Measurements from ENCODE around the gene KBTBD2.
"Not testable (repeated sequence)": the region's sequence is repeated elsewhere in the genome, so short reads cannot be mapped to it uniquely, and the experiment has no call there.

Gene KBTBD2

GRCh38 chr7:32892521-32893206 lies 1.1 kb upstream of the KBTBD2 start:
- DNase-seq, result peak; percentile 68

GRCh38 chr7:32891800-32892520 lies 400 bp upstream of the KBTBD2 start:
- DNase-seq, result peak; percentile 99

GRCh38 chr7:32890793-32891042 lies 842 bp downstream of the KBTBD2 start:
- DNase-seq, result peak; percentile 76

- peak; percentile 87 for DNase-seq
Measured at GRCh38 chr7:32890010-32890792, 1.4 kb downstream of the KBTBD2 start.

- no peak for DNase-seq
Measured at GRCh38 chr7:32888505-32888904, 3.1 kb downstream of the KBTBD2 start.

- DNase-seq, result no peak
Measured at GRCh38 chr7:32887395-32887794, 4.2 kb downstream of the KBTBD2 start.

GRCh38 chr7:32881074-32881982 lies 10.2 kb downstream of the KBTBD2 start:
- no peak for DNase-seq

- DNase-seq, result peak; percentile 38
Measured at GRCh38 chr7:32879460-32879859, 12.1 kb downstream of the KBTBD2 start.

- DNase-seq, result not testable (repeated sequence)
Measured at GRCh38 chr7:32878023-32878422, 13.5 kb downstream of the KBTBD2 start.

- no peak for DNase-seq
Measured at GRCh38 chr7:32872421-32872820, 19.1 kb downstream of the KBTBD2 start.

GRCh38 chr7:32871624-32872371 lies 19.8 kb downstream of the KBTBD2 start:
- DNase-seq, result no peak

- no peak for DNase-seq
Measured at GRCh38 chr7:32870298-32870697, 21.3 kb downstream of the KBTBD2 start.

- no peak for DNase-seq
Measured at GRCh38 chr7:32869716-32870115, 21.8 kb downstream of the KBTBD2 start.

- no peak for DNase-seq
Measured at GRCh38 chr7:32868116-32868515, 23.4 kb downstream of the KBTBD2 start.

GRCh38 chr7:32865448-32866030 lies 26.0 kb downstream of the KBTBD2 start:
- DNase-seq, result peak; percentile 87

GRCh38 chr7:32863872-32864271 lies 27.7 kb downstream of the KBTBD2 start:
- not testable (repeated sequence) for DNase-seq

- DNase-seq, result no peak
Measured at GRCh38 chr7:32860090-32860489, 31.5 kb downstream of the KBTBD2 start.

- no peak for DNase-seq
Measured at GRCh38 chr7:32858648-32859047, 32.9 kb downstream of the KBTBD2 start.

GRCh38 chr7:32857063-32857462 lies 34.5 kb downstream of the KBTBD2 start:
- not testable (repeated sequence) for DNase-seq

GRCh38 chr7:32855837-32856775 lies 35.5 kb downstream of the KBTBD2 start:
- not testable (repeated sequence) for DNase-seq

GRCh38 chr7:32850654-32851053 lies 40.9 kb downstream of the KBTBD2 start:
- DNase-seq, result not testable (repeated sequence)

Data from inflammatory macrophage treated with lipopolysaccharide for 4 hours (primary cell).